HepG2 (cell line): ENCODE data around the gene OSBPL10. TPM values are rescaled to one million over a fixed set of nuclear protein-coding genes. Genes with fewer than 3 reads are reported as not detected.

ENCODE experiments used
- ATAC-seq: fragments of 200-7000 bp; cut with Tn5 transposase; 3 replicates; pipeline ENCODE4 v1.9.1; 2020; ENCODE audit warnings: mild to moderate bottlenecking, moderate library complexity
- BruUV-seq: library from RNA; stranded (reverse); fragments of 400-500 nt; replicated peaks from 2 replicates; lab custom pipeline; 2021; lab: Mats Ljungman, UMichigan
- CTCF ChIA-PET: fragments of 300-600 bp; formaldehyde crosslinking; extraction: SDS; loops from one replicate; lab custom pipeline; 2021; ENCODE audit warnings: low total read pairs, inconsistent platforms, low intra/inter-chr PET ratio; lab: Yijun Ruan, JAX
- POLR2A ChIA-PET: fragments of 350-600 bp; sonication (Branson Sonifier 250); formaldehyde crosslinking; loops from one replicate; lab custom pipeline; 2020; ENCODE audit warnings: antibody characterized with exemption, inconsistent platforms; lab: Yijun Ruan, JAX
- DNase-seq: peaks from one replicate; pipeline ENCODE4 v3.0.0-alpha.2; 2015; ENCODE audit warnings: low spot score
- FAIRE-seq: peaks from 3 replicates; lab custom pipeline; 2011; peaks lifted over from hg19 to GRCh38; lab: Jason Lieb, UNC
- H2AFZ ChIP-seq: one replicate; pipeline ENCODE4 v1.6.1; 2011; ENCODE audit warnings: low read length, inconsistent platforms
- H3K27ac ChIP-seq: fragments of 300-600 bp; 3 replicates; pipeline ENCODE4 v1.8.0; 2011; ENCODE audit warnings: mixed run types, mild to moderate bottlenecking, mixed read lengths, low read length, inconsistent platforms; ENCODE audit not compliant: insufficient read depth; ENCODE audit errors: extremely low read length
- H3K27me3 ChIP-seq, 2 experiments: fragments of 200-600 bp in 1 of 2; 2 replicates in 1 of 2; 3 replicates in 1 of 2; pipeline versions ENCODE4 v1.6.0 to v1.8.0; 2011; ENCODE audit warnings: low read length in 2 of 2, mild to moderate bottlenecking in 2 of 2, moderate library complexity in 2 of 2, inconsistent platforms in 1 of 2; ENCODE audit not compliant: insufficient read depth in 2 of 2, control insufficient read depth in 1 of 2
- H3K36me3 ChIP-seq, 2 experiments: fragments of 200-600 bp in 1 of 2; replicated peaks in 1 of 2; 2 replicates in 1 of 2; 3 replicates in 1 of 2; pipeline versions ENCODE4 v1.5.1 to v1.8.0; 2011; ENCODE audit warnings: low read length in 2 of 2, inconsistent platforms in 1 of 2; ENCODE audit not compliant: insufficient read depth in 2 of 2, control insufficient read depth in 1 of 2
- H3K4me1 ChIP-seq: 2 replicates; pipeline ENCODE4 v1.5.1; 2012; ENCODE audit warnings: low read length, inconsistent platforms; ENCODE audit not compliant: insufficient read depth
- H3K4me2 ChIP-seq: 2 replicates; pipeline ENCODE4 v1.6.0; 2011; ENCODE audit warnings: low read depth, low read length, inconsistent platforms
- H3K4me3 ChIP-seq, 3 experiments: fragments of 200-600 bp in 1 of 3; sonication (generic), shearing (Covaris generic) in 1 of 3; replicated peaks in 1 of 3; 2 replicates each; pipeline ENCODE4 v1.5.1; 2011 to 2016; ENCODE audit warnings: low read length in 3 of 3, inconsistent platforms in 2 of 3, low read depth in 2 of 3, mild to moderate bottlenecking in 2 of 3, control low read depth in 1 of 3, mixed read lengths in 1 of 3; ENCODE audit not compliant: insufficient read depth in 1 of 3
- H3K79me2 ChIP-seq: one replicate; pipeline ENCODE4 v1.6.1; 2011; ENCODE audit warnings: low read length, inconsistent platforms; ENCODE audit not compliant: insufficient read depth
- H3K9ac ChIP-seq: 2 replicates; pipeline ENCODE4 v1.6.0; 2011; ENCODE audit warnings: mild to moderate bottlenecking, low read depth, low read length, inconsistent platforms; ENCODE audit not compliant: insufficient read depth
- H3K9me3 ChIP-seq: 2 replicates; pipeline ENCODE4 v1.5.1; 2012; ENCODE audit warnings: mild to moderate bottlenecking, low read length
- H4K20me1 ChIP-seq: 2 replicates; pipeline ENCODE4 v1.6.0; 2011; ENCODE audit warnings: inconsistent platforms, mild to moderate bottlenecking, low read length, moderate library complexity; ENCODE audit not compliant: insufficient read depth
- CHCHD3 ChIP-seq: sonication (generic); formaldehyde crosslinking; IDR thresholded peaks from 2 replicates; pipeline ENCODE4 v1.8.0; 2022; ENCODE audit warnings: mild to moderate bottlenecking, missing genetic modification reagents, moderate library complexity
- EHMT2 ChIP-seq: fragments of 200-600 bp; sonication (generic); IDR thresholded peaks from 2 replicates; pipeline ENCODE4 v1.7.0; 2017; ENCODE audit warnings: antibody characterized with exemption, low read depth, low read length, borderline replicate concordance
- JDP2 ChIP-seq: sonication (generic); formaldehyde crosslinking; IDR thresholded peaks from 2 replicates; pipeline ENCODE4 v1.8.1; 2022; ENCODE audit warnings: missing genetic modification reagents, borderline replicate concordance
- PLRG1 ChIP-seq: fragments of 450-650 bp; conservative IDR thresholded peaks from 2 replicates; pipeline ENCODE4 v1.6.1; 2016
- RFX5 ChIP-seq: IDR thresholded peaks from 2 replicates; pipeline ENCODE4 v1.6.1; 2011; ENCODE audit warnings: low read depth, low read length, improper control_type of control experiment
- SMC3 ChIP-seq: IDR thresholded peaks from 2 replicates; pipeline ENCODE4 v1.6.1; 2011; ENCODE audit warnings: low read length, improper control_type of control experiment
- ZMYM4 ChIP-seq: sonication (generic); formaldehyde crosslinking; IDR thresholded peaks from 2 replicates; pipeline ENCODE4 v1.8.1; 2023; ENCODE audit warnings: mild to moderate bottlenecking, missing genetic modification reagents
- ZNF577 ChIP-seq: sonication (generic); formaldehyde crosslinking; IDR thresholded peaks from 2 replicates; pipeline ENCODE4 v1.4.0; 2020; ENCODE audit warnings: mild to moderate bottlenecking, low read depth, missing genetic modification reagents, borderline replicate concordance
- WGBS: methylation state at CpG from one replicate; pipeline ENCODE4 v1.1.6; 2017; ENCODE audit warnings: low lambda C conversion rate; 5-methylcytosine and 5-hydroxymethylcytosine counted together
- in situ Hi-C: cut with HindIII; loops from 2 replicates; pipeline ENCODE4 v1.10.0; 2017; ENCODE audit warnings: low pct_unique_long_range_greater_than_20kb; ENCODE audit not compliant: extremely low pct_ligation_motif_present
- intact Hi-C: fragments of 100-400 bp; cut with micrococcal nuclease; formaldehyde crosslinking; loops from one replicate; pipeline ENCODE4 v1.10.0; 2022; ENCODE audit not compliant: unreplicated experiment
- polyA plus RNA-seq, 8 experiments: library from polyadenylated mRNA; depleted of rRNA in 3 of 8; stranded (reverse) in 7 of 8; unstranded in 1 of 8; fragments of >200 nt; fragmentation: Illumina TruSeq in 4 of 8; extraction: Trizol in 4 of 8; gene quantifications; 2 replicates each; pipeline versions ENCODE4 v1.2.1 to v1.2.3, GENCODE V29; 2011 to 2016; ENCODE audit warnings: low read depth in 4 of 8, missing spikeins in 1 of 8, mixed read lengths in 1 of 8; ENCODE audit not compliant: insufficient read depth in 1 of 8
- total RNA-seq, 5 experiments: library from RNA; depleted of rRNA; stranded (reverse); fragments of >200 nt; fragmentation: Illumina TruSeq; extraction: Trizol; gene quantifications; 2 replicates each; pipeline ENCODE4 v1.2.3, GENCODE V29; 2016; ENCODE audit warnings: low read depth in 1 of 5
- TF ChIP-seq, protein P1 (sequence below): sonication (generic); formaldehyde crosslinking; IDR thresholded peaks from one replicate; pipeline ENCODE4 v1.5.1; 2020; ENCODE audit warnings: mild to moderate bottlenecking, missing genetic modification reagents; ENCODE audit errors: not compliant biosample characterization
- TF ChIP-seq, protein P2 (sequence below): sonication (generic); formaldehyde crosslinking; conservative IDR thresholded peaks from 2 replicates; pipeline ENCODE4 v1.8.0; 2022; ENCODE audit warnings: missing genetic modification reagents
- TF ChIP-seq, protein P3 (sequence below): fragments of 450-650 bp; IDR thresholded peaks from 2 replicates; pipeline ENCODE4 v1.6.1; 2017

The OSBPL10 gene
- total and polyA plus RNA-seq, 2 of the 13 experiments (the other 11 are each of a cell fraction or from before 2014, with no cell fraction given) = 10.3 to 28.6 TPM

DNA sequence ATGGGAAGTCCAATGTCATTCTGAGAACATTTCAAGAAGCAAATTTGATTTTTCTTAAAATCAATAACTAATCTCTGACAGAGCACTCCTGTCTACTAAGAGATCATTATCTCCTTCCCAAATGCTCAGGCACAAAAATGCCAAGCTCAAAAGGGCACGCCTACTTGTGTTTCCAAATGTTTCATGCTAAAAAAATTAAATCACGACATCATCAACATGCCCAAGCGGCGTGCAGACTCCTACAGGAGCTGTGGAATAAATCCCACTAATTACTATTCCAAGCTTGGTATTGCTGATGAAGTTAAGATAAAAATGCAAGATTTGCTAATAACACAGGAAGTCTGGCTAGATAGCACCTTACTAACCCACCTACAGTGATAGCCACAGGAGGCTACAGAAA lies 140.8 kb downstream of the OSBPL10 start:
- no peaks in the 10 kb centered on the region for H3K36me3 ChIP-seq
- BruUV-seq = no TSS peak
- H3K4me2 ChIP-seq = no peak overlapping the region
- ATAC-seq = no peak
- H3K9me3 ChIP-seq = no peaks in the 10 kb centered on the region
- 97% methylated on average over 4 of the region's 4 CpGs for WGBS
- TF ChIP-seq JDP2 (CRISPR knock-in tag) (no peak), PLRG1 (no peak), SMC3 (no peak), RFX5 (no peak), ZMYM4 (CRISPR knock-in tag) (no peak), ZNF577 (CRISPR knock-in tag) (no peak), EHMT2 (no peak), CHCHD3 (CRISPR knock-in tag) (no peak)
- TF ChIP-seq, protein P1, sequence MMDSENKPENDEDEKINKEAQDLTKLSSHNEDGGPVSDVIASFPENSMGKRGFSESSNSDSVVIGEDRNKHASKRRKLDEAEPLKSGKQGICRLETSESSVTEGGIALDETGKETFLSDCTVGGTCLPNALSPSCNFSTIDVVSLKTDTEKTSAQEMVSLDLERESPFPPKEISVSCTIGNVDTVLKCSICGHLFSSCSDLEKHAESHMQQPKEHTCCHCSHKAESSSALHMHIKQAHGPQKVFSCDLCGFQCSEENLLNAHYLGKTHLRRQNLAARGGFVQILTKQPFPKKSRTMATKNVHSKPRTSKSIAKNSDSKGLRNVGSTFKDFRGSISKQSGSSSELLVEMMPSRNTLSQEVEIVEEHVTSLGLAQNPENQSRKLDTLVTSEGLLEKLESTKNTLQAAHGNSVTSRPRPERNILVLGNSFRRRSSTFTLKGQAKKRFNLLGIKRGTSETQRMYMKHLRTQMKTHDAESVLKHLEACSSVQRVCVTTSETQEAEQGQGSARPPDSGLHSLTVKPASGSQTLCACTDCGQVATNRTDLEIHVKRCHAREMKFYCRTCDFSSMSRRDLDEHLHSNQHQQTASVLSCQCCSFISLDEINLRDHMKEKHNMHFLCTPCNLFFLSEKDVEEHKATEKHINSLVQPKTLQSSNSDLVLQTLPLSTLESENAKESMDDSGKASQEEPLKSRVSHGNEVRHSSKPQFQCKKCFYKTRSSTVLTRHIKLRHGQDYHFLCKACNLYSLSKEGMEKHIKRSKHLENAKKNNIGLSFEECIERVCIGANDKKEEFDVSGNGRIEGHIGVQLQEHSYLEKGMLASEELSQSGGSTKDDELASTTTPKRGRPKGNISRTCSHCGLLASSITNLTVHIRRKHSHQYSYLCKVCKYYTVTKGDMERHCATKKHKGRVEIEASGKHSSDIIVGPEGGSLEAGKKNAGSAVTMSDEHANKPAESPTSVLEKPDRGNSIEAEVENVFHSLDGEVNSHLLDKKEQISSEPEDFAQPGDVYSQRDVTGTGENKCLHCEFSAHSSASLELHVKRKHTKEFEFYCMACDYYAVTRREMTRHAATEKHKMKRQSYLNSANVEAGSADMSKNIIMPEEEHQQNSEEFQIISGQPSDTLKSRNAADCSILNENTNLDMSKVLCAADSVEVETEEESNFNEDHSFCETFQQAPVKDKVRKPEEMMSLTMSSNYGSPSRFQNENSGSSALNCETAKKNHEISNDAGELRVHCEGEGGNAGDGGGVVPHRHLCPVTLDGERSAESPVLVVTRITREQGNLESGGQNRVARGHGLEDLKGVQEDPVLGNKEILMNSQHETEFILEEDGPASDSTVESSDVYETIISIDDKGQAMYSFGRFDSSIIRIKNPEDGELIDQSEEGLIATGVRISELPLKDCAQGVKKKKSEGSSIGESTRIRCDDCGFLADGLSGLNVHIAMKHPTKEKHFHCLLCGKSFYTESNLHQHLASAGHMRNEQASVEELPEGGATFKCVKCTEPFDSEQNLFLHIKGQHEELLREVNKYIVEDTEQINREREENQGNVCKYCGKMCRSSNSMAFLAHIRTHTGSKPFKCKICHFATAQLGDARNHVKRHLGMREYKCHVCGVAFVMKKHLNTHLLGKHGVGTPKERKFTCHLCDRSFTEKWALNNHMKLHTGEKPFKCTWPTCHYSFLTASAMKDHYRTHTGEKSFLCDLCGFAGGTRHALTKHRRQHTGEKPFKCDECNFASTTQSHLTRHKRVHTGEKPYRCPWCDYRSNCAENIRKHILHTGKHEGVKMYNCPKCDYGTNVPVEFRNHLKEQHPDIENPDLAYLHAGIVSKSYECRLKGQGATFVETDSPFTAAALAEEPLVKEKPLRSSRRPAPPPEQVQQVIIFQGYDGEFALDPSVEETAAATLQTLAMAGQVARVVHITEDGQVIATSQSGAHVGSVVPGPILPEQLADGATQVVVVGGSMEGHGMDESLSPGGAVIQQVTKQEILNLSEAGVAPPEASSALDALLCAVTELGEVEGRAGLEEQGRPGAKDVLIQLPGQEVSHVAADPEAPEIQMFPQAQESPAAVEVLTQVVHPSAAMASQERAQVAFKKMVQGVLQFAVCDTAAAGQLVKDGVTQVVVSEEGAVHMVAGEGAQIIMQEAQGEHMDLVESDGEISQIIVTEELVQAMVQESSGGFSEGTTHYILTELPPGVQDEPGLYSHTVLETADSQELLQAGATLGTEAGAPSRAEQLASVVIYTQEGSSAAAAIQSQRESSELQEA (CRISPR knock-in tag) = no peak
- TF ChIP-seq, protein P2, sequence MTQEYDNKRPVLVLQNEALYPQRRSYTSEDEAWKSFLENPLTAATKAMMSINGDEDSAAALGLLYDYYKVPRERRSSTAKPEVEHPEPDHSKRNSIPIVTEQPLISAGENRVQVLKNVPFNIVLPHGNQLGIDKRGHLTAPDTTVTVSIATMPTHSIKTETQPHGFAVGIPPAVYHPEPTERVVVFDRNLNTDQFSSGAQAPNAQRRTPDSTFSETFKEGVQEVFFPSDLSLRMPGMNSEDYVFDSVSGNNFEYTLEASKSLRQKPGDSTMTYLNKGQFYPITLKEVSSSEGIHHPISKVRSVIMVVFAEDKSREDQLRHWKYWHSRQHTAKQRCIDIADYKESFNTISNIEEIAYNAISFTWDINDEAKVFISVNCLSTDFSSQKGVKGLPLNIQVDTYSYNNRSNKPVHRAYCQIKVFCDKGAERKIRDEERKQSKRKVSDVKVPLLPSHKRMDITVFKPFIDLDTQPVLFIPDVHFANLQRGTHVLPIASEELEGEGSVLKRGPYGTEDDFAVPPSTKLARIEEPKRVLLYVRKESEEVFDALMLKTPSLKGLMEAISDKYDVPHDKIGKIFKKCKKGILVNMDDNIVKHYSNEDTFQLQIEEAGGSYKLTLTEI (CRISPR knock-in tag) = no peak
- TF ChIP-seq, protein P3, sequence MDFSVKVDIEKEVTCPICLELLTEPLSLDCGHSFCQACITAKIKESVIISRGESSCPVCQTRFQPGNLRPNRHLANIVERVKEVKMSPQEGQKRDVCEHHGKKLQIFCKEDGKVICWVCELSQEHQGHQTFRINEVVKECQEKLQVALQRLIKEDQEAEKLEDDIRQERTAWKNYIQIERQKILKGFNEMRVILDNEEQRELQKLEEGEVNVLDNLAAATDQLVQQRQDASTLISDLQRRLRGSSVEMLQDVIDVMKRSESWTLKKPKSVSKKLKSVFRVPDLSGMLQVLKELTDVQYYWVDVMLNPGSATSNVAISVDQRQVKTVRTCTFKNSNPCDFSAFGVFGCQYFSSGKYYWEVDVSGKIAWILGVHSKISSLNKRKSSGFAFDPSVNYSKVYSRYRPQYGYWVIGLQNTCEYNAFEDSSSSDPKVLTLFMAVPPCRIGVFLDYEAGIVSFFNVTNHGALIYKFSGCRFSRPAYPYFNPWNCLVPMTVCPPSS = no peak
- TF ChIP-seq, all 625 proteins: peak for 0
- Histone ChIP-seq H3K79me2 (peaks cover 5% of the 10 kb centered on the region), H3K27ac (no peak overlapping the region), H4K20me1 (no peaks in the 10 kb centered on the region), H3K4me1 (peaks cover 23% of the 10 kb centered on the region), H3K9ac (no peak overlapping the region), H3K4me3 (no peak overlapping the region), H2AFZ (no peak overlapping the region), H3K27me3 (no peaks in the 10 kb centered on the region)
- ChIA-PET CTCF (no interaction called here), POLR2A (no interaction called here)
- FAIRE-seq = no peak
- DNase-seq = no peak
- intact Hi-C loops = no loop called here
- in situ Hi-C loops = no loop called here
